GM18498 (cell line): Measurements from ENCODE around the gene STK26.
"Not testable (repeated sequence)": the region's sequence is repeated elsewhere in the genome, so short reads cannot be mapped to it uniquely, and the experiment has no call there.

Experiments
- ATAC-seq: cut with Tn5 transposase; IDR thresholded peaks from one replicate; pipeline ENCODE4 v1.9.1; 2021; ENCODE audit warnings: mild to moderate bottlenecking, moderate library complexity; ENCODE audit not compliant: unreplicated experiment

Gene STK26

DNA sequence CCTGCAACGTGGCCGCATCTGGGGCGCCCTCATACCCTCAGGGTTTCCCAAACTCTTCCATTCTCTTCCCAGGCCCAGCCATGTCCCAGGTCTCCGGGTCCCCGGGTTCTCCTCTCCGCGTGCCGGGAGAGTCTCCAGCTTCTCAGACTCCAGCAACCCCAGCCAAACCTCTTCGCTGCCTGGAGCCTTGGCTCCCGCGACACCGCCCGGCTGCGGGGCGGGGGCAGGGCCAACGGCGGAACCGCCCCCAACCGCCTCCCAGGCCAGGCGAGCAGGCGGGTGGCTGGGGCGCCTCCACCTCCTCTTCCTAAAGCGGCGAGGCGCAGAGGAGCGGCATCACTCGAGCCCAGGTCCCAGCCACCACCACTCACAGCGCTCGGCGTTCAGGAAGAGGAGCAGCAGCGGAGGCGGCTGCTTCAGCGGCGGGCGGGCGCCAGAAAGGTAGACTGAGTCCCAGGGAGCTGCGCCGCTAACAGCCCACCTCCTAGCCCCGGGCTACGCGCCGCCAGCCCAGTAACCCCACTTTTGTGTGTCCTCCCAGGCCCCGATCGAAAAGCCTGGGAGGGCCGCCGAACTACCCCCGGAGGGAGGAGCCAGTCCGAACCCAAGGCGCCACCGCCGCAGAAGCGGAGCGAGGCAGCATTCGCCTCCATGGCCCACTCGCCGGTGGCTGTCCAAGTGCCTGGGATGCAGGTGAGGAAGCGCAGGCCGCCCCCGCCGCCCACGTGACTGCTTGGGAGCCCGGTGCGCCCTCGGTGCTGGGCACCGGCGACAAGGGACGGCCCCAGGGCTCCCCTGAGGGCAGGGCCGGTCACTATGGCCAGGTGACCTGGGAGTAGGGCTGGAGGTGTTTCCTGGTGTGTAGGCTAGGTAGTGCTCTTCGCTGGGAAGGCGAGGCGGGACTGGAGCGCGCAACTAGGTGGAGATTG, at the start of gene STK26:
STK26 (plus strand) TSS at position 336 of the 929 bp plus-strand sequence; CDS start at position 652, 316 bp downstream.
- ATAC-seq, result peak; percentile 82

DNA sequence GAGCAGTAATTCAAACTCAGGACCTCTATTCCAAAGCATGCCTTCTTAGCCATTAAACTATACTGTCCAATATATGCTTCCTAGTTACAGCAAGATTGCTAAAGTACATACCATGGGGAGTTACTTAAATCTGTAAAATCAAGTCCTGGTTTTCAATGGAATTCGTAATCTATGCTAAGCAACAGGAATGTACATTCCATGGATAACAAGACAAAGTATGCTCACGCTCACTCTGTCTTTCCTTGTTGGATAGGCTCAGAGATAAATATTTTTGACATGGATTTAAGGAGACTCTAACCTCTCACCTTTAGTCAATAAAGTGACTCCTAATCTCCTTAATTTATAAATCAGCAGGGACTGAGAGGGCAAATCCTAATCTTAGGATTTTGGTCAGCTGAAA, 47.3 kb upstream of the STK26 start:
- no peak for ATAC-seq

GRCh38 chrX:131977619-131978018, 45.5 kb upstream of the STK26 start:
- no peak for ATAC-seq

DNA sequence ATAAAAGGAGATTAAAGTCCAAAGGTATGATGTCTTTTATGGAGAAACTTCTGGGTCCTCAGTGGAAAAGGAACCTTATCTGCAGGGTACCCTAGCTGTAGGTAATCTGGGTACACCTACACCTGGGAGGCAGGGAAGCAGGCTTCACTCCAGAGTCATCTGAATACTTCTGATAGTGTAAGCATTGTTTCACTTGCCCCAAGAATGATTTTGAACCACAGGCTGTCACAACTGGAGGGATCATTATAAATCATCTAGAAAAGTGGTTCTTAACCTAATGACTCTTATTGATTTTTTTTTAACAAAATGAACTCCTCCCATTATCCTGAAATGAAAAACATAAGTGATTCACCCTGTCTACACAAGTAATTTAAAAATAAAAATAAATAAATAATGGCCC, 44.0 kb upstream of the STK26 start:
- no peak for ATAC-seq

GRCh38 chrX:131985526-131986049, 37.5 kb upstream of the STK26 start:
- ATAC-seq, result no peak

DNA sequence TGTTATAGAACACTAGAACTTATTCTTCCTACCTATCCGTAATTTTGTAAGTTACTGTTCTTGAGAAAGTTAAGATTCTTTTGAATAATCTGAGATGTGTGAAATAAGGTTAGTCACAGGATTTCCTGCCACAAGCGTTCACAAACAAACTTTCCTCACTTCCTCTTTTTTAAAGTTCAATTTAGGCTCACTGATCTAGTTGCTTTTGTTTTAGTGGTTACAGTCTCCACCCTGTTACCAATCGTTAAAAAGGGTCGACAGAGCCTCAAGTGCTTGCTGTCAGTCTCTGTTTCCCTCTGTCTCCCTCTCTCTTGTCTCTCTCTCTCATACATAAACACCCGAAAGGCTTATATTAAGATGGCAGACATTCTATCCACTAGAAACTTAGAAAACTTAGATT, 35.9 kb upstream of the STK26 start:
- peak; percentile 99 for ATAC-seq

DNA sequence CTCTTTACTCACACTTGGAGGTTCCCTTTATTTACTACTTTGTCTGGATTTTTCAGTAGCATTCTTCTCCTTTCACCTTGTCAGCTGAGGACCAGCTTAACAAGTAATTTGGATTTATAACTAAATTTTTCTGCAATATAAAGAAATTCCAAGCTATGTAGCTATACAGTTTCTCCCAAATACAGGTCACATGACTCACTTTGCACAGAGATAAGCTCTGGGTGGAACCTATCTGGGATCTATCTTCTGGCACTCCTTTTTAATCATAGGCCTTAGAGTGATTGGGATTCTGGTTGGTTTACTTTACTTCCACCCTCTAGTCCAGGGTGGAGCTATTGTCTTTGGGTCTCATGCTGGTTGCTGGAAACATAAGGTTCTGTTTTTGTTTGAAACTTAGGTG, 34.9 kb upstream of the STK26 start:
- ATAC-seq, result no peak

DNA sequence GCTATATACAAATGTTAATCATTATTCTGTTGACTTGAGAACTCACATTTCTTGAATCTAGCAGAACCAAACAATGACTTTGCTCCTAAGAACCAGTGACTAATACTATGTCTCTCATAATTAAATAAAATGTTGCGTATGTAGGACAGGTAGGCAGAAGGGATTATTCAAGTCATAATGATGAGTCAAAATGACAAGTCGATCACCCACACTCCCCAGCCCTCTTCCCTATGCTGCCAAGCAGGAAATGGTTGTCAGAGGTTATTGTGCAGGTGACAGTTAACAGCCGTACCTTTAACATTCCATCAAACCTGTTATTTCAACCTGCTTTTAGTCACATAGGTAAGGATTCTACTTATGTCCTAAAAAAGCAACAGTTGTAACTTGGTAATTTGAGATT, 22.0 kb upstream of the STK26 start:
- no peak for ATAC-seq

DNA sequence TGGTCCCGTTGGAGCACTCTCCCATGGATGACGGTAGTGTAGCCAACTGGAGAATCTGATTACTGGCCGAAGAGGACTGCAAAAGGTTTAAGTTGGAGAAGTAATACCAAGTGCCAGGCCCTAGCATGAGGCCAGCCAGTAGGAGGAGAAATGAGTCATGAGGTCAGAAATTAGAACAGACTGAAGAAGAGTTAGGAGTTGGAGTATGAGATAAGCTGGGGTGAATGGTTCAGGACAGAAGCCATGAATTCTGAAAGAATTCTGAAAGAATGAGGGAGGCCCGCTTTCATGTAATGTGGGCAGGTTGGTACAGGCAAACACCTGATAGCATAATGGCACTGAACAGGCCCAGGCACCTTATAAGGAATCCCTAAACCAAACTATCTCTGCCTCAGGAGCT, 18.4 kb upstream of the STK26 start:
- ATAC-seq, result no peak

- no peak for ATAC-seq
Observed at GRCh38 chrX:132009350-132009749, 13.8 kb upstream of the STK26 start.

DNA sequence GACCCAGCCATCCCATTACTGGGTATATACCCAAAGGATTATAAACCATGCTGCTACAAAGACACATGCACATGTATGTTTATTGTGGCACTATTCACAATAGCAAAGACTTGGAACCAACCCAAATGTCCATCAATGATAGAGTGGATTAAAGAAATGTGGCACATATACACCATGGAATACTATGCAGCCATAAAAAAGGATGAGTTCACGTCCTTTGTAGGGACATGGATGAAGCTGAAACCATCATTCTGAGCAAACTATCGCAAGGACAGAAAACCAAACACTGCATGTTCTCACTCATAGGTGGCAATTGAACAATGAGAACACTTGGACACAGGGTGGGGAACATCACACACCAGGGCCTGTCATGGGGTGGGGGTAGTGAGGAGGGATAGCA, 12.9 kb upstream of the STK26 start:
- ATAC-seq, result not testable (repeated sequence)

DNA sequence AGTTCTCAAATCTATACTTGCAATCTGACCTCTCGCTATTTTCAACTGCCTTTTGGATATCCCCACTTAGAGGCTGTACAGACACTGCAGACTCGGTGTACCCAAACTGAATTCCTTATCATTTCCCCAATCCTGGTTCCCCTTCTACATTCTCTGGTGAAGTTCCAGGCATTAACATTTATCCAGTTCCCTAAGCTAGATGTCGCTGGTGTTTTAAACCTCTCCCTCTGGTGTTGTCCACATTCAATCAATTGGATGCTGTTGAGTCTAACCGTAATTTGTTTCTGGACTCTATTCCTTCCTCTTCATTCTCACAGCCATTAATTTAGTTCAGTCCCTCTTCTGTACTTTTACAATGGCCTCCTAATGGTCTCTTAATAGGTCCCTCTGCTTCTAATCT, 7.2 kb upstream of the STK26 start:
- ATAC-seq, result no peak

GRCh38 chrX:132016628-132017430, 6.3 kb upstream of the STK26 start:
- ATAC-seq, result no peak

DNA sequence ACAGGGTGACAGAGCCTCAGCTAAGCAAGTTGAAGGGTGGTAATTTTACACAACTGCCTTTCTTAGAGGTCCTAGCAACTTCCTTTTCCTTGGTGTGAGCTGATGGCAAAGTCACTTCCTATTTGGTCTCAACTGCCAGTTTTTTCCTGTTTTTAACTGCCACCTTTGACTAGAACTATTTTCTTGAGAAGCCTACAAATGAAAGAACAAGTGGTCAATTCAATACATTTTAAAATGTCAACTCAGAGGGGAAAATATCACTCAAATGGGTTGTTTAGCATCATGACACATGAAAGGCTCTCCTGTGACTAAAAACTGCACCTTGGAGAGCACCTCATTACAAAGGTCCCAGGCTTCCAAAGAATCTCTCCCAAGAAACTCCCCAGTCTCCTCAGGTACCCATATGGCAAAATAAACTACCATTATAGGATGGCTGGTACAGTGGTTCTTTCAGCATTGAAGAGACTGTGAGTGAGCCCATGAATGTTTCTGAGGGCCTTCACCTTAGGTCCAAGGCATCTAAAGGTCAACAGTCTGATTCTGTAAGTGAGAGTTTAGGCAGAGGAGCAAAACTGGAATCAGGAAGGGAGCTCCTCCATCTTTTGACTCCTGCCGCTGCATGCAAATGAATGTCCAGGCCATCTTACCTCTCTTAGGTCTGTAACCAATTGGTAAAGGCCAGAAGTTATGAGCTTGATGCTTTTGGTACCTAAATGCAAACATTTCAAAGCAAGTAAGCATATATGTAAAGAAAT, 5.5 kb upstream of the STK26 start:
- no peak for ATAC-seq

DNA sequence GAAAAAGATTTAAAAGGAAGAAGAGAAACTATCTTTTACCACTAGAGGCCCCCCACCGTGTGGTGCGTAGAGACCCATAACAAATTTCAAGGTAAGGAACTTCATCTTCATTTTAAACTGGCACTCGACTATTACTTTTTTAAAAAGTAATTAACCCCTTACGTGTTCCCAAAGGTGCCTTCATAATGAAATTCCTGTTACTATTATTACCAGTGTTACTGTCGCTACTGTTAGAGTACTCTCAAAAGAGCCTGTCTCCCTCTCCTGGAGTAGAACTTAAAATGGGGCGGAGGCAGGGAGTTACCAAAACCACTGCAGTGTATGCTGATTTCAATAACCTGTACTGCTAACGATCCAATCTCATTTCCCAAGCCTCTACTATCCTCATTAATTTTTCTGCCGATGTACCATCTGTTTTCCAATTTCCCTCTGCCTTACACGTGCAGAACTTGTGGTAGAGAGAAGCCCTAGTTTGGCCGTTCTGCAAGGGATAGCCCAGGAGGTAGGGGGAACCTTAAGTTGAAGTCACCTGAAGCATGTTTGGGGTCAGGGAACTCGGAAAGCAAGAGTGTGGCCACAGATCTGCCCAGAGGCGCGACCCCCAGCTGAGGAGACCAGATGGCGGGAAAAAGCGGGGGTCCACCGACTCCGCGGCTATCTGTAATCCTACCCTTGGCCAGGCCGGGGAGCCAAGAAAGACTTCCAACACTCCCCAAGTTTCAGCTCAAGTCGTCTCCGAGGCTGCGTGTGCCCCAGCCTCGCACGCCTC, 720 bp upstream of the STK26 start:
- no peak for ATAC-seq

GRCh38 chrX:132023896-132024386, 839 bp downstream of the STK26 start:
- ATAC-seq, result peak; percentile 59

- ATAC-seq, result no peak
Observed at GRCh38 chrX:132025041-132025440, 1.9 kb downstream of the STK26 start.

DNA sequence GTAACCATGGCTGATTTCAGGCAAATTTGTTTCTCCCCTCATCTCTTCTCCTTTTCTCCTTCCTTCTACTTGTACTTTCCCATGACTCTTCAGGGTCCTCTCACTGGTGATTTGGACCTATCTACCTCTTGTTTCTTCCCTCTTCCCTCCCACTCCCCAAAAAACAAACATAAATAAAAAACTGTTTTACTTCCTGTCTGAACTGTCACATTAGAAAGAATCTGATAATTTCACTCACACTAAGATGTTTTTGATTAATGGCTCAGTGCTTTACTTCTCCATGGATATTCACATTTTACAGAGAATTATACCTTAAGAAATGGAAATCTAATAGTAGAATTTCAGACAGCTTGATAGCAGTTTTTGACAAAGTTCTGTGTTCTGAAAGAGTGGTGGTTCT, 7.2 kb downstream of the STK26 start:
- no peak for ATAC-seq

DNA sequence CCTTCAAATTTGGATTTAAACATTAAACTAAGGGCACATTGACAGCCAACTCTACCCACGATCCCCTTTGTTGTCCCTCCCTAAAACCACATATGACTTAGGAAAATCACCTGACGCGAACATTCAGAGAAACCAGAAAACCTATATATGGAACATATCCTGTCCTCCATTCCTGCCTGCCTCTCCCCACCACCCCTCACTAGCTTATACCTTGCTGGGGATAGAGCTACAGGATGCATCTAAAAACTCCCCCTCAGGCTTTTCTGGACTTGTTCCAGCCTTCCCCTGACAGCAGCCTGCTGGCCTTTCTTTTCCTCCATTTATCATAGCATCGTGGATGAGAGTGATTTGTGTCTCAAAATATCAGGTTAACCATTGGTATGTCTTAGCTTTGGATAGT, 8.8 kb downstream of the STK26 start:
- no peak for ATAC-seq

- ATAC-seq, result peak; percentile 67
Observed at GRCh38 chrX:132033166-132033565, 10.1 kb downstream of the STK26 start.
